ENCODE data around the gene PRRC2A. TPM values are rescaled to one million over a fixed set of nuclear protein-coding genes. Genes with fewer than 3 reads are reported as not detected.

Gene PRRC2A
- total RNA-seq, 1 experiment from 2014 or later = 509 TPM

DNA sequence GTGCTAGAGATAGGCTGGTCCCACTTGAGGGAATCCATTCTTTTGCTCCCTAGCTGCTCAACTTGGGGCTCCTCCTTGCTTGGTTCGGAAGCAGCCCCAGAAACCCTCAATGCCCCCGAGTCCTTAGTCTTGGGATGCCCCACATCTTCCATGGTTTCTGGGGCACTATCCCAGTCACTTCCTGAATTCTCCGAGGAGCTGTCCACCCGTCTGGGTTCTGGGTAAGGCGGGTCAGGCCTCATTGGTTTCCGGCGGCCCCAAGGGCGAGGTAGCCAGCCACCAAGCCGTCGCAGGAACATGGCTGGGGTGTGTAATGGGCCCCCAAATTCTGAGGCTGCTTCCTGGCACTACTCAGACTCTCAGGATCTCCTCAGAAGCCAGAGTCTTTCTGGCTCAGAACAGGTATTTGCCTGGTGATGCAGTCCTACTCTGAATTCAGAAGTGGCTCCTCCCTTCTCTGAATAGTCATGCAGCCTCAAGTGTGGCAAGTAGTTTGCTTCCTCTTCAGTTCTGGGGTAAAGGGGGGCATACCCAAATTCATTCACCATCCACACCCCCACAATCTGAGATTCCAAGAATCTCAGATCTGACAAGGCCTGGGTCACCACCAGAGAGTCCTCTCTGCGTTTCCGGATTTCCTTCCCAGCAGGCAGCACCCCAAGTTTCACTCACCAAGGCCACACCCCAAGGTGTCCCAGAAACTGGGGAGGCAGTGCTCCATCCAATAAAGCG is 39.3 kb downstream of the PRRC2A start:
- TSS peak; percentile 29 for BruUV-seq (replicated peaks)
- CTCF ChIA-PET = interaction anchor here (0.9 to 1.5 kb wide), 5 partner anchors 8 to 215 kb away, joined by 3 to 10 read pairs (median 4); partner anchors contain the start of genes BAG6 and DDX39B
- intact Hi-C loops (cut with micrococcal nuclease; ENCODE audit: unreplicated experiment) = loop anchor here (1.0 kb wide), 1 partner anchor 8 kb away; the partner anchor contains the start of gene BAG6
- Mint-ChIP-seq H3K27me3 (ENCODE audit: unreplicated experiment) (no peaks in the 10 kb centered on the region), H3K4me1 (ENCODE audit: low read depth, unreplicated experiment) (peaks cover 72% of the 10 kb centered on the region), H3K9me3 (ENCODE audit: low read depth, unreplicated experiment) (no peaks in the 10 kb centered on the region), H3K4me3 (ENCODE audit: low read depth, unreplicated experiment) (peak overlapping the region; percentile 82), H3K27ac (ENCODE audit: unreplicated experiment) (peak overlapping the region; percentile 87), H3K36me3 (ENCODE audit: insufficient read depth, unreplicated experiment) (peaks cover 86% of the 10 kb centered on the region)
- TF ChIP-seq, protein P1, sequence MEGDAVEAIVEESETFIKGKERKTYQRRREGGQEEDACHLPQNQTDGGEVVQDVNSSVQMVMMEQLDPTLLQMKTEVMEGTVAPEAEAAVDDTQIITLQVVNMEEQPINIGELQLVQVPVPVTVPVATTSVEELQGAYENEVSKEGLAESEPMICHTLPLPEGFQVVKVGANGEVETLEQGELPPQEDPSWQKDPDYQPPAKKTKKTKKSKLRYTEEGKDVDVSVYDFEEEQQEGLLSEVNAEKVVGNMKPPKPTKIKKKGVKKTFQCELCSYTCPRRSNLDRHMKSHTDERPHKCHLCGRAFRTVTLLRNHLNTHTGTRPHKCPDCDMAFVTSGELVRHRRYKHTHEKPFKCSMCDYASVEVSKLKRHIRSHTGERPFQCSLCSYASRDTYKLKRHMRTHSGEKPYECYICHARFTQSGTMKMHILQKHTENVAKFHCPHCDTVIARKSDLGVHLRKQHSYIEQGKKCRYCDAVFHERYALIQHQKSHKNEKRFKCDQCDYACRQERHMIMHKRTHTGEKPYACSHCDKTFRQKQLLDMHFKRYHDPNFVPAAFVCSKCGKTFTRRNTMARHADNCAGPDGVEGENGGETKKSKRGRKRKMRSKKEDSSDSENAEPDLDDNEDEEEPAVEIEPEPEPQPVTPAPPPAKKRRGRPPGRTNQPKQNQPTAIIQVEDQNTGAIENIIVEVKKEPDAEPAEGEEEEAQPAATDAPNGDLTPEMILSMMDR (IDR thresholded peaks at IDR 0.05; ENCODE audit: unreplicated experiment) = no peak
- no peak for DNase-seq

DNA sequence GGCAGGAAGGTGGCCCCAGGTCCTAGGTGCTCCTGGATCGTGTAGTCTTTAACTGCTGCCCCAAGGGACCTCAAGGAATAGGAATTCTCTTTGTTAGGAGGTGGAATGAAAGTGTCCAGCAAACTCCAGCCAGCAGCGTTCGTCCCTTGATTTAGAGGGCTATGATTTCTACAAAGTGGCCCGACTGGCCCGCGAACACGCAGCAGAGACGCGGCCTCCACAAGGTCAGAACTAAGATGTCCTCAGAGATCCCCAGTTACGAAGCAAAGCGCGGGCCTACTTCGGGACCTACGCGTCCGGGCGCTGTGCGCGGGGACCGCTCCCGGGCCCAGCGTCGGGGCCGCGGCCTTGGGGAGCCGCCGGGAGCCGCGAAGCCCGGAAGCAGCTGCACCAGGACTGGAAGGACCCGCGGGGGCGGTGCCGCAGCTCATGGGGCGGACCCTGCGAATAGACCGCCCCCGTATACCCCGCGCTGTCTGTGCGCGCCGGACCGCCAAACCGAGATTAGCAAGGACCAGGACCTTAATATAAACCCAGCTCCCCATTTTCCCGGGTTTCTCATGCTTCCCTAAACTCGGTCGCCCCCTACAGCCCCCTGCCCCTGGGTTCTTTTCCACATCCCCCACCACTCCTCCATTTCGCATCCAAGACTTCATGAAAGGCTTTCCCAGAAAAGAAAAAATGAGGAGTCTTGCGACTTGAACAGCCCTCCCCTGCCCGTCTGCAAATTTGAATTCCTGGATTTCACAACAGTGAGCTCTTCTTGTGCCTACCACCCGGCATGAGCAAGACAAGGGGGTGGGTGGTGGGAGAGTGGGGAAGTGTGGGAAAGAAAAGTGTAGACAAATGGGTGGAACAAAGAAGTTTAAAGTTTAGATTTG is 40.1 kb downstream of the PRRC2A start, which contains the start of gene C6orf47:
C6orf47 (minus strand) TSS at position 398 of the 881 bp plus-strand sequence. CDS start 831 bp downstream, outside the sequence.
- BruUV-seq (replicated peaks) = no TSS peak
- peaks cover 91% of the 10 kb centered on the region for H3K36me3 Mint-ChIP-seq (ENCODE audit: insufficient read depth, unreplicated experiment)
- H3K27me3 Mint-ChIP-seq (ENCODE audit: unreplicated experiment) = no peaks in the 10 kb centered on the region
- H3K4me1 Mint-ChIP-seq (ENCODE audit: low read depth, unreplicated experiment) = peaks cover 69% of the 10 kb centered on the region
- peak; percentile 96 for DNase-seq
- intact Hi-C loops (cut with micrococcal nuclease; ENCODE audit: unreplicated experiment) = loop anchor here (1.0 kb wide), 1 partner anchor 8 kb away; the partner anchor contains the start of gene BAG6
- peak within 1 kb of the TSS; percentile 82 for H3K4me3 Mint-ChIP-seq (ENCODE audit: low read depth, unreplicated experiment)
- peak within 1 kb of the TSS; percentile 87 for H3K27ac Mint-ChIP-seq (ENCODE audit: unreplicated experiment)
- TF ChIP-seq, protein P1 (IDR thresholded peaks at IDR 0.05; ENCODE audit: unreplicated experiment) = no peak
- CTCF ChIA-PET = interaction anchor here (0.6 to 1.5 kb wide), 11 partner anchors 9 to 268 kb away, joined by 3 to 10 read pairs (median 3); partner anchors contain the start of genes BAG6 and DDX39B
- H3K9me3 Mint-ChIP-seq (ENCODE audit: low read depth, unreplicated experiment) = no peaks in the 10 kb centered on the region

DNA sequence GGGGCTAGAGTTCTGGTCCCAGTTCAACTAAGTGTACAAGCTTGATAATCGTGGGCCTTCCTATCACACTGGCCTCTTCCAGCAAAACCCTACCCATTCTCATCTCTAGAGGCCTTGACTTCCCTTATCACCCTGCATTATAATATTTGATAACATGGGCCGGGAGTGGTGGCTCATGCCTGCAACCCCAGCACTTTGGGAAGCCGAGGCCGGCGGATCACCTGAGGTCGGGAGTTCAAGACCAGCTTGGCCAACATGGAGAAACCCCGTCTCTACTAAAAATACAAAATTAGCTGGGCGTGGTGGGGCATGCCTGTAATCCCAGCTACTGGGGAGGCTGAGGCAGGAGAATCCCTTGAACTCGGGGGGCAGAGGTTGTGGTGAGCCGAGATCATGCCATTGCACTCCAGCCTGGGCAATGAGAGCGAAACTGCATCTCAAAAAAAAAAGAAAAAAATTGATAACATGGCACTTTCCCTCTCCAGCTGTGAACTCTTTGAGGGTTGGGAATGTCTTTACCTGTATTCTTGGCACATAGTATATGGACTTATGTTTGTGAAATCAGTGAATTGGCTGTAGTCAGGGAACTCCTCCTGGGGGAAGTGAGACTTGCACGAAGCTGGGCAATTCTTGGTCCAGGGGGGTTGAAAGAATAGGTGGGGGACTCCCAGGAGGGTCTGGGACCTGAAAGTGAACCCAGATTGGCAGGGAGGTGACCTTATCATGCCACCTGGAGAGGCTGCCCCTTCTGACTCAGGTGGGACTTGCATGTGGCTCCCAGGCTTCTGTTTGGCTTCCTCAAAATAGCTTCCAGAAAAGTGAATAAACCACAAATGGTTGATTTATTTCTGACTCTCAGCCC is 41.0 kb downstream of the PRRC2A start:
- intact Hi-C loops (cut with micrococcal nuclease; ENCODE audit: unreplicated experiment) = no loop called here
- TF ChIP-seq, protein P1 (IDR thresholded peaks at IDR 0.05; ENCODE audit: unreplicated experiment) = no peak
- no peaks in the 10 kb centered on the region for H3K9me3 Mint-ChIP-seq (ENCODE audit: low read depth, unreplicated experiment)
- no TSS peak for BruUV-seq (replicated peaks)
- peaks cover 93% of the 10 kb centered on the region for H3K36me3 Mint-ChIP-seq (ENCODE audit: insufficient read depth, unreplicated experiment)
- CTCF ChIA-PET = interaction anchor here (0.6 to 1.5 kb wide), 11 partner anchors 10 to 267 kb away, joined by 3 to 10 read pairs (median 3); partner anchors contain the start of genes BAG6 and DDX39B
- H3K27me3 Mint-ChIP-seq (ENCODE audit: unreplicated experiment) = no peaks in the 10 kb centered on the region
- H3K4me3 Mint-ChIP-seq (ENCODE audit: low read depth, unreplicated experiment) = peak overlapping the region; percentile 82
- H3K27ac Mint-ChIP-seq (ENCODE audit: unreplicated experiment) = peak overlapping the region; percentile 87
- DNase-seq = no peak
- peaks cover 60% of the 10 kb centered on the region for H3K4me1 Mint-ChIP-seq (ENCODE audit: low read depth, unreplicated experiment)

Data from Calu3 (cell line).